DOHH2 (cell line): ENCODE measurements around the gene UBE2G1.
"Not testable (repeated sequence)": the region's sequence is repeated elsewhere in the genome, so short reads cannot be mapped to it uniquely, and the experiment has no call there.

Experiments used
- CTCF ChIP-seq: fragments of 200-600 bp; sonication (generic); IDR thresholded peaks from one replicate; pipeline ENCODE4 v1.5.1; 2014; ENCODE audit warnings: antibody characterized with exemption, mild to moderate bottlenecking, low read depth, low read length; ENCODE audit not compliant: poor library complexity, severe bottlenecking
- EZH2phosphoT487 ChIP-seq: fragments of 200-600 bp; sonication (generic); IDR thresholded peaks from 2 replicates; pipeline ENCODE4 v1.6.1; 2017; ENCODE audit warnings: borderline replicate concordance, mild to moderate bottlenecking, antibody characterized with exemption, low read length, moderate library complexity, mixed read lengths

- not testable (repeated sequence) for TF ChIP-seq CTCF, EZH2phosphoT487
Observed at GRCh38 chr17:4255271-4255670, 111.2 kb downstream of the UBE2G1 start.
